Ectodermal cell (in vitro differentiated cells): ENCODE results near the gene CCND1.
A peak's percentile ranks its signal among the peaks of the same experiment; 100 is the strongest.

Experiments used
- H3K27ac ChIP-seq: 2 replicates; pipeline ENCODE4 v1.7.0; 2013; ENCODE audit warnings: mild to moderate bottlenecking, low read depth, low read length; ENCODE audit not compliant: insufficient read depth, poor library complexity, severe bottlenecking
- H3K27me3 ChIP-seq: 2 replicates; pipeline ENCODE4 v1.7.0; 2013; ENCODE audit warnings: mild to moderate bottlenecking, low read length; ENCODE audit not compliant: insufficient read depth, control insufficient read depth, poor library complexity, severe bottlenecking
- H3K36me3 ChIP-seq: one replicate; pipeline ENCODE4 v1.7.0; 2013; ENCODE audit warnings: low read length; ENCODE audit not compliant: control insufficient read depth, insufficient read depth
- H3K4me1 ChIP-seq: one replicate; pipeline ENCODE4 v1.7.0; 2013; ENCODE audit warnings: low read length; ENCODE audit not compliant: control insufficient read depth, insufficient read depth
- H3K4me3 ChIP-seq: 2 replicates; pipeline ENCODE4 v1.7.0; 2013; ENCODE audit warnings: low read depth, low read length, control low read depth; ENCODE audit not compliant: insufficient read depth
- H3K9me3 ChIP-seq: 2 replicates; pipeline ENCODE4 v1.7.0; 2013; ENCODE audit warnings: mild to moderate bottlenecking, low read length, moderate library complexity; ENCODE audit not compliant: control insufficient read depth
- WGBS, 2 experiments: methylation state at CpG; one replicate each; pipeline ENCODE4 v1.1.7; 2013; ENCODE audit warnings: missing lambda C conversion rate in 2 of 2; 5-methylcytosine and 5-hydroxymethylcytosine counted together

Gene CCND1

GRCh38 chr11:69700278-69701140 lies 59.6 kb downstream of the CCND1 start:
- Histone ChIP-seq H3K27ac (no peak overlapping the region), H3K27me3 (peaks cover 54% of the 10 kb centered on the region), H3K4me1 (peaks cover 30% of the 10 kb centered on the region), H3K9me3 (no peaks in the 10 kb centered on the region), H3K36me3 (no peaks in the 10 kb centered on the region), H3K4me3 (no peak overlapping the region)
- 15% methylated on average over 20 of the region's 20 CpGs for WGBS, 2 experiments

- H3K27me3 ChIP-seq: peaks cover 68% of the 10 kb centered on the region
- H3K27ac ChIP-seq: no peak overlapping the region
- no peaks in the 10 kb centered on the region for H3K9me3 ChIP-seq
- peak overlapping the region; percentile 25 for H3K4me3 ChIP-seq
- WGBS, 2 experiments: 0 to 1% methylated on average over 35 of the region's 35 CpGs
- H3K36me3 ChIP-seq: no peaks in the 10 kb centered on the region
- H3K4me1 ChIP-seq: peaks cover 33% of the 10 kb centered on the region
Measured at GRCh38 chr11:69702239-69702691, 61.3 kb downstream of the CCND1 start.

- Histone ChIP-seq H3K4me1 (peaks cover 28% of the 10 kb centered on the region), H3K4me3 (no peak overlapping the region), H3K27ac (no peak overlapping the region), H3K9me3 (no peaks in the 10 kb centered on the region), H3K36me3 (no peaks in the 10 kb centered on the region), H3K27me3 (peaks cover 68% of the 10 kb centered on the region)
- WGBS, 2 experiments: 1% methylated on average over 45 of the region's 45 CpGs
Measured at GRCh38 chr11:69702769-69703452, 62.0 kb downstream of the CCND1 start.

GRCh38 chr11:69703453-69703767 lies 62.5 kb downstream of the CCND1 start:
- Histone ChIP-seq H3K27me3 (peaks cover 68% of the 10 kb centered on the region), H3K36me3 (no peaks in the 10 kb centered on the region), H3K27ac (no peak overlapping the region), H3K4me3 (peak overlapping the region; percentile 38), H3K9me3 (no peaks in the 10 kb centered on the region), H3K4me1 (peaks cover 28% of the 10 kb centered on the region)
- 1% methylated on average over 34 of the region's 34 CpGs for WGBS, 2 experiments
